Activated CD4-positive, alpha-beta T cell treated with anti-CD3 and anti-CD28 coated beads, Interleukin-2, amount 50 U/mL, for 4 hours (primary cell): ENCODE results near the gene AQP2.

Source experiments
- DNase-seq, 2 experiments: peaks; one replicate each; pipeline ENCODE4 v3.0.0-alpha.2; 2020

The AQP2 gene

GRCh38 chr12:49956663-49957569 is 6.4 kb downstream of the AQP2 start:
- DNase-seq: no peak

DNA sequence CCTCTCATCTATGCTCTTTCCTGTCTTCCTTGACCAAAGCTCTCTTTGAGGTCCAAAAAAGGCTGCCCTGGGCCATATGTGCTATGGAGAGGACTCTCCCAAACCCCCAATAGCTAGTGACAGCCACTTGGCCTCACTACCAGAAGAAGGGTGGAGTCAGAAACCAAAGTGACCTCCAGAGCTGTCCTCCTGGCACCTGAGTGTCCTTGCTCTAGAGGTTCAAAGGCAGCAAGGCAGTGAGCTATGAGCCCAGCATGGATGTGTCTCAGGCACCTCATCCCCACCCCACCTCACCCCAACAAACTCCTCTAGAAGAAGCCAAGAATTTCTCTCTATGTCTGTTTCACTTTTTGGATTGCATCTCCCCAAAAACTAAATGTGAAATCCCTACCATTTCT is 7.0 kb downstream of the AQP2 start:
- no peak for DNase-seq

DNA sequence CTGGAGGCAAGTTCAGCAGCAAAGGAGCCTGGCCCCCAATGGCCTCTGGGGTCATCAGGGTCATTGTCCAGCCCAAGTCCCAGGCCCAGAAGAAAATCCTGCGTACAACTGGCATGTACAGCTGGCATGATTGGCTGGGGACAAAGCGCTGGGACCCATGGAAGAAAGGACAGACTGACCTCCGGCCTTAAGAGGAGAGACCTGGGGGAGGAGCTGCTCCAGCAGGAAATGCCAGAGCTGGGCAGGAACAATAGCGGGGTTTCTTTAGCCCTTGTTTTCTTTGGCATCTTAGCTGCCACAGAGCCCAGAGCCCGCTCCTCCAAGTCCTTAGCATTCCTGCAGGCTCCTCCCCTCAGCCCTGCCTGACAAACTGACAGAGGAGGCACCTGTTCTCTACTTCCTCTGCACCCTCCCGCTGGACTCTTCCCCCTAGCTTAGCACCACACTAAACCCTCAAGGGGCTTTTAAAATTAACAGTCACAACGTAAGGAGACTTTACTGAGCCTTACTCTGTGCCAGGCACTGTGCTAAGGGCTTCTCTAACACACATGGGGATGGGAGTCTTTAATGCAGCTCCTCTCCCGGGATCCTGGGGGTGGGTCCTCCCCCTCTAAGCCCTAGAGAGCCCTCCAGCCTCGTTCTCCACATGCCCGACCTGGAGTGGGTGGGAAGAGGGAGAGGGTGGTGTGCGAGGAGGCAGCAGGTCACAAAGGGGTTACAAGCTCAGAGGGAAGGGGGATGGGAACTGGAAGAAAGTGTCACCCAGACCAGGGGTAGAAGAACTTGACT is 9.3 kb downstream of the AQP2 start:
- DNase-seq: no peak

DNA sequence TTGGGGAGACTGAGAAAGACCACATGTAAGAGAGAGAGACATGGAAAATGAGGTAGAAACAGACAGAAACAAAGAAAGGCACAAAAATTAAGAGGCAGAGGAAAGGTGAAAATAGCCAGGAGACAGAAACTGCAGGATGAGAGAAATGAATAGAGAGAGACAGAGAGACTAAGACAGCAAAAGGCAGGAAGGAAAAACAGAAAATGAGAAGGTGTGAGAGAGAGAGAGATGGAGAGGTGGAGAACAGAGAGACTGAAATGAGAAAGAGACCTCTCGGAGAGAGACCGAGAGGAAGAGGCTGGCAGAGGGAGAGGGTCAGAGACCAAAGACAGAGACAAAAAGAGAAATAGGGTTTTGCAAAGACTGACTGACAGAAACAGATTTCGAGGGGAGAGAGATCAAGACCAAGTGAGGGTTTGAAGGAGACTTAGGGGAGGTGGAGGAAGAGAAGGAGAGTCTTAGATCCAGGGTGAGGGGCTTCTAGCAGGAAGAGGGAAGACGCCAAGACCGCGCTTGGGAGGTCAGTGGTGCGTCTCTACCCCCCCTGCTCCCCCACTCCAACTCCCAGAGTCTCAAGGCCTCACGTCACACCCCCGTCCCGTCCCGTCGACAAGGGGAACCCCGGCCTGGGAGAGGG is 10.1 kb downstream of the AQP2 start:
- DNase-seq: no peak

DNA sequence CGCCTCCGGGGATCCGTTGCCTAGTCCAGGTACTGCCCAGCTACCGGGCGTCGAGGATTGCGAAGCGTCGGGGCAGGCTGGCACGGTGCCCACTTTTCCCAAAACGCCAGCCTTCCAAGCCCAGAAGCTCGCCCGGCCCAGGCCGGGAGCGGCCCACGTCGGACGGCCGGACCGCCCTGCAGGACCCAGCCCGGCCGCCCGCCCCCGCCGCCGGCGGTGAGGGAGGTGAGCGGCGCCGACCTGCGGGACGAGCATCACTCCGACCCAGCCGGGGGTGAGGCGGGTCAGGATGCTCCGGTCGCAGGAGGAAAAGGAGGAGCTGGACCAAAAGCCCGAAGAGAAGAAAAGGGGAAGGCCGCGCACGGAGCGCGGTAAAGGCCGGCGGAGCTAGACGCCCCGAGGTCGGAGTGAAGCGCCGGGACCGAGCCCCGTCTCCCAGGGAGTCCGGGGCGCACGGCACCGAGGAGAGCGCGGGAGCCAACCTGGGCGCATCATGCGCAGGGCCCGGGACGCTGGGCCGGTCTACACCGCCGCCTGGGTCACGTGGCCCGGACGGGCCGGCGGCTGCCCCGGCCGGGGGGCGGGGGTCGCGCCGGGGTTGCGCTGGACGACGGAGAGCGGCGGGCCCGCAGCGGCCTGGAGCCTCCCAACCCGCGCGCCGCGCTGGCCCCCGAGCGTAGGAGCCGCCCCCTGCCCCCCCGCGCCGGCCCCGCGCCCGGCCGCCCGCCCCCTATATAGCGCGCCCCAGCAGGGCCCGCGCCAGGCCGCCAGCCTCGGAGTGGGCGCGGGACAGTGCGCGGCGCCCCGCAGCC is 10.8 kb downstream of the AQP2 start, which contains the start of gene AQP5:
Gene AQP5 (plus strand): TSS at position 762 of the 812 bp plus-strand sequence. CDS start 146 bp downstream, outside the sequence.
- no peak for DNase-seq

DNA sequence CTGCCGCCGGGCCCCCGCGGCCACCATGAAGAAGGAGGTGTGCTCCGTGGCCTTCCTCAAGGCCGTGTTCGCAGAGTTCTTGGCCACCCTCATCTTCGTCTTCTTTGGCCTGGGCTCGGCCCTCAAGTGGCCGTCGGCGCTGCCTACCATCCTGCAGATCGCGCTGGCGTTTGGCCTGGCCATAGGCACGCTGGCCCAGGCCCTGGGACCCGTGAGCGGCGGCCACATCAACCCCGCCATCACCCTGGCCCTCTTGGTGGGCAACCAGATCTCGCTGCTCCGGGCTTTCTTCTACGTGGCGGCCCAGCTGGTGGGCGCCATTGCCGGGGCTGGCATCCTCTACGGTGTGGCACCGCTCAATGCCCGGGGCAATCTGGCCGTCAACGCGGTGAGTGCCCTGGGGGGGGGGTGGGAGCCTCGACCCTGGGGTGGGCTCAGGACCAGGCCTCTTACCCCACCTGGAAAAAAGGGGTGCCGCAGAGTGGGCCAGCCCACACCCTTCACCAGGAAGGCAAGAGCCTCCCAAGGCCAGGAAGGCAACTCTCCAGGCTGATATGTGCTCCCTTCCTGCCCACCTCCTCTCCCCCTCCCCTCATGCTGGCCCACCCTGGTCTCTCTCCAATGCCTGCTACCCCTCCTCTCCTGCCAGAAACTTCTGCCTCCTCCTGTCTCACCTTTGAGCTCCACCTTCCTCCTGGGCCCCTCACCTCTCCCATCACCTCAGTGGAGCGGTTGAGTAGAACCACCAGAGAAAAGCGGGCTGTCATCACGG is 11.6 kb downstream of the AQP2 start:
- DNase-seq: no peak

DNA sequence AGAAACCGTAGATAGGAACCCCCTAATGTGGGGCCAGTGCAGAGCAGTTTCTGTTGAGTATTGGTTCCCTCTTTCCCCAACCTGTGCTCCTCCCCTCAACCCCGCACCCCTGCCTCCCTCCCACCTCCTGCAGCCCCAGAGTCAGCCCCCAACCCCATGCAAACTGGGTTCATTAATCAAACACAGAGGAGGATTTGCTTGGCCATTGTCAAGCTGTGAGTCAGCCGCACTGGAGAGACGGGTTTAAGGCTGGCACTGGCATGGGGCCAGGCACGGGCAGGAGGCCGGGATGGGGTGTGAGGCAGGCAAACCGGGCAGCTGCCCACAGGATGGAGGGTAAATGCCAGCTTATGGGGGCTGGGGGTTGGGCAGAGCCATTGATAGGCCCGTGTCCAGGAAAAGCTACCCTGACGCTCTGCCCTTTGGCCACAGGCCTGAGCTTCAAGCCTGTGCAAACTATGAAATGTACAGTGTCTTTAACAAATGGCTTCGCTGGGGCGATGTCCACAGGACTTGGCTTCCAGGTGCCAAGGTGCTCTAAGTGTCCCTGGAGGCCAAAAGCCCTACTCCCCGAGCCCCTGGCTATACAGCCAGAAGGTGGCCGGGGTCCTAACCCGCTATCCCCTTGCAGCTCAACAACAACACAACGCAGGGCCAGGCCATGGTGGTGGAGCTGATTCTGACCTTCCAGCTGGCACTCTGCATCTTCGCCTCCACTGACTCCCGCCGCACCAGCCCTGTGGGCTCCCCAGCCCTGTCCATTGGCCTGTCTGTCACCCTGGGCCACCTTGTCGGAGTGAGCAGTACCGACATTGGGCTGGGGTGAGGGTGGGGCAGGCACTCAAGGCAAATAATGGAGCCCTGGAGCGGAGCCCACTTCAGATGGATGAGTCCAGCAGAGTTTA is 12.6 kb downstream of the AQP2 start:
- no peak for DNase-seq

DNA sequence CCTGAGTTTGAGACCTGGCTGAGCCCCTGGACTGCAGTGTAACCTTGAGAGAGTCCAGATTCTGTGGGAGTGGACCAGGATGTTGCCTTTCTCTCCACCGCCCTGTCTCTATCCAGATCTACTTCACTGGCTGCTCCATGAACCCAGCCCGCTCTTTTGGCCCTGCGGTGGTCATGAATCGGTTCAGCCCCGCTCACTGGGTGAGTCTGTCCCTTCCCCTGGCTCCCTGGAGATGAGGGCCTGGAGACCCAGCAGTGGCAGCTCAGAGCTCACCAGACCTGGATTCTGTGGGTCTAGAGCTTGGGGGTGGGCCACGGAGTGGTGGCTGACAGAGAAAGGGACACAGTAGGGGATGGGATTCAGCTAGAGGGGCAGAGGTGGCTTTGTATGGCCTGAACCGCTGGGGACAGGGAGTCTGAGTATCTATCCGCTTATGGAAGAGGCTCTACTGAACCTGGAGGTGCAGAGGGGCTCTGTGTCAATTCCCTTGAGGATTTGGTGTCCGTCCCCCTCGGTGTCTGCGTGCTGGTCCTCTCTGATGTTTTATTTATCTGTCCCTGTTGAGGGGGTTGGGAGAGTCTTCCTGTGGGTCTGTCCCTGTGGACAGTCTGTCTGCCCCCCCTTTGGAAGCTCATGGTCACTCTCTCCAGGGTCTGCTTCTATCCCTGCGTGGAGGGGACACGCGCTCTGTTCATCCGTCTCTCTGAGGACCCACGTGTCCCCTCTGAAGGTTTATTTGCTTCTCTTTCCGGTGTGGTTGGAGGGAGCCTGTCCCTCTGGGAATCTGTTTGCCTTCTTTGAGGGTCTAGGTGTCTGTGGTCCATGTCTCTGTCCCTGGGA is 13.7 kb downstream of the AQP2 start:
- DNase-seq: no peak

- DNase-seq: no peak
Observed at GRCh38 chr12:49964849-49965624, 14.5 kb downstream of the AQP2 start.

GRCh38 chr12:49965836-49966235 is 15.3 kb downstream of the AQP2 start:
- no peak for DNase-seq

DNA sequence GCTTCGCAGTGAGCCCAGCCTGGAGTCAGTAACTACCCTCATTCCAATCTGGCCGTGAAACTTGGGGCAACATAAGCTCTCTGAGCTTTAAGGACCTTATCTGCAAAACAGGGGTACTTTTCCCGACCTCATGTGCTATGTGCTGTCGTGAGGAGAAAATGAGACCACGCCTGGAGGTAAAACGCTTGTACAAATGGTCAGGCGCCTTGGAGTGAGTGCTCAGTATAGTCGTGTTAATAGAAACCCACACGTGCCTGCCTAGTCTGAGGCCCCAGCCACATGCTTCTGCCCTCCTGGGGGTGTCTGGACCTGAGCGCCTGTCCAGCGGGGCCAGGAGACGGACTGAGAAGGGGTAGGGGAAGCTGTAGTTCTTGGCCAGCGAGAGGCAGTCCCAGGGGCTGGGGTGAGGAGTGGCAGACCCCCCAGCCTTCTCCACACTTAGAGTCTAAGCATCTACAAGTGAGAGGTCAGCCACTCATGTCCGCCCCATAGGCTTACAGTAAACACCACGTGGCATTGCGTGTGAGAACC is 16.0 kb downstream of the AQP2 start:
- no peak for DNase-seq

- peak; percentile 93 to 95 for DNase-seq
Observed at GRCh38 chr12:49967042-49967776, 16.7 kb downstream of the AQP2 start.

DNA sequence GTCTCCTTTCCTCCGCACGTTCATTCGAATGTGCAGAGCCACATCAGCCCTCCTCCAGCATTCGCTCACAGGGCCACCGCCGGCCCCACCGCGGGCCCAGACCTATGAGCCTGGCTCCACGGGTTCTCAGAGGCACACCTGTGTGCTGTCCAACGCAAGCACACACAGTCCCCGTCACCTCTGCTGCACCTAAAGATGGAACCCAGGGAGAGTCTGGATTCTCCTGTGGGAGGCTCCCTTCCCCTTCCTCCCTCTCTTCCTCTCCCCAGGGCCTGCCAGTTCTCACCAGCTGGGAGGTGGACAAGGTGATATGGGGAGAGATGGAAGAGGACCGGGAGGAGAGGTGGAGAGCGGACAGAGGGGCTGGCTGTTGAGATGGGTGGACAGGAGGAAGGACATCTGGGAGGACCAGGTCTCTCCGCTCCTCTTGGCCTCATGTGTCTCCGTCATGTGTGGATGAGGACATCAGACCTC is 17.3 kb downstream of the AQP2 start:
- DNase-seq: no peak

- no peak for DNase-seq
Observed at GRCh38 chr12:49968471-49968870, 17.9 kb downstream of the AQP2 start.

GRCh38 chr12:49969027-49969426 is 18.5 kb downstream of the AQP2 start:
- DNase-seq: no peak

- no peak for DNase-seq
Observed at GRCh38 chr12:49969651-49970429, 19.3 kb downstream of the AQP2 start.

GRCh38 chr12:49970658-49971057 is 20.1 kb downstream of the AQP2 start:
- DNase-seq: no peak
